Gastrocnemius medialis (tissue), 4 donors: ENCODE data around the gene NTRK1. TPM values are rescaled to one million over a fixed set of nuclear protein-coding genes. Genes with fewer than 3 reads are reported as not detected.

Experiments used
- ATAC-seq, 2 donors: fragments of 150-250 bp; one replicate each; pipeline ENCODE4 v1.9.1; 2016
- DNase-seq, 2 donors: peaks; one replicate each; pipeline ENCODE4 v3.0.0-alpha.2; 2019
- H3K27ac ChIP-seq, 4 donors: fragments of 200-600 bp; sonication (generic); 1 replicate in 1 of 4; 2 replicates in 3 of 4; pipeline ENCODE4 v1.5.1; 2016 to 2018; ENCODE audit warnings: mild to moderate bottlenecking in 2 of 4, moderate library complexity in 1 of 4
- H3K27me3 ChIP-seq, 3 donors: fragments of 200-600 bp; sonication (generic) in 2 of 3; 1 replicate in 1 of 3; 2 replicates in 2 of 3; pipeline versions ENCODE4 v1.5.1 to v1.6.0; 2016 to 2019; ENCODE audit warnings: mild to moderate bottlenecking in 1 of 3, moderate library complexity in 1 of 3
- H3K36me3 ChIP-seq, 2 donors: fragments of 200-600 bp; sonication (generic) in 1 of 2; one replicate each; pipeline ENCODE4 v1.5.1; 2017 to 2018
- H3K4me1 ChIP-seq, 2 donors: fragments of 200-600 bp; sonication (generic) in 1 of 2; one replicate each; pipeline ENCODE4 v1.5.1; 2016 to 2017; ENCODE audit warnings: mild to moderate bottlenecking in 2 of 2
- H3K4me3 ChIP-seq, 4 donors: fragments of 200-600 bp; sonication (generic) in 3 of 4; 1 replicate in 1 of 4; 2 replicates in 3 of 4; pipeline ENCODE4 v1.5.1; 2016 to 2019; ENCODE audit warnings: mild to moderate bottlenecking in 2 of 4
- H3K9me3 ChIP-seq, 3 donors: fragments of 200-600 bp; sonication (generic) in 2 of 3; 1 replicate in 1 of 3; 2 replicates in 2 of 3; pipeline ENCODE4 v1.5.1; 2016 to 2019
- POLR2A ChIP-seq, 2 donors: fragments of 450-650 bp; IDR thresholded peaks; one replicate each; pipeline ENCODE4 v1.6.1; 2017; ENCODE audit warnings: antibody characterized with exemption in 2 of 2, mild to moderate bottlenecking in 2 of 2, moderate library complexity in 2 of 2
- in situ Hi-C, 4 donors: fragments of 200-750 bp; cut with MboI; loops; one replicate each; pipeline versions ENCODE4 v1.15.0 to v1.8.0; 2017; ENCODE audit warnings: low sequenced_read_pairs in 4 of 4
- intact Hi-C: fragments of 100-400 bp; cut with DNase I; formaldehyde crosslinking; loops from one replicate; pipeline ENCODE4 v1.15.1; 2023; ENCODE audit warnings: low total_unique reads
- total RNA-seq, 4 donors: library from RNA; depleted of rRNA; stranded (reverse); fragments of >200 nt; gene quantifications; one replicate each; pipeline versions ENCODE4 v1.1.0 to v1.2.3, GENCODE V29; 2016
- TF ChIP-seq, protein P1 (sequence below), 5 experiments: fragments of 450-650 bp in 3 of 5; fragments of 200-600 bp in 2 of 5; sonication (generic) in 2 of 5; IDR thresholded peaks in 4 of 5; conservative IDR thresholded peaks in 1 of 5; 1 replicate in 4 of 5; 2 replicates in 1 of 5; pipeline ENCODE4 v1.5.1; 2016 to 2019; ENCODE audit warnings: antibody characterized with exemption in 5 of 5, mild to moderate bottlenecking in 3 of 5, moderate library complexity in 3 of 5

The NTRK1 gene
- total RNA-seq, 4 donors from 2014 or later: 0.13 to 0.22 TPM; not detected in 2

DNA sequence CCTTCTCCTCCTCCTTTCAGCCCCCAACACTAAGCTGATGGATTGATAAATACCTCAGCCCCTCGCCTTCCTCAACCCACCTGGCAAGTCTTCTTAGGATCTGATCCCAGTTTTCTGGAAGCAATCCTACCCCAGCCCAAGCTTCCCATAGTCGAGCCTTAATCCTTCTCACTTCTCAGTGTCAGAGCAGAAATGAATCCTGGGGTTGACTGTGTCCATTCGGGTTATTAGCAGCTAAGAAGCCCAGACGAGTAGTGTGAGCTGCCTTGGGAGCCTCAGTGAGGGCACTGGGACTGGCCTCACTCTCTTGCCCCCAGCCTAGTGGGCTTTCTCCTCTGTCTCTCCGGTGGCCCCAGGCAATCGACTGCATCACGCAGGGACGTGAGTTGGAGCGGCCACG is 20.4 kb downstream of the NTRK1 start:
- TF ChIP-seq POLR2A (IDR thresholded peaks at IDR 0.05): no peak
- TF ChIP-seq, protein P1, sequence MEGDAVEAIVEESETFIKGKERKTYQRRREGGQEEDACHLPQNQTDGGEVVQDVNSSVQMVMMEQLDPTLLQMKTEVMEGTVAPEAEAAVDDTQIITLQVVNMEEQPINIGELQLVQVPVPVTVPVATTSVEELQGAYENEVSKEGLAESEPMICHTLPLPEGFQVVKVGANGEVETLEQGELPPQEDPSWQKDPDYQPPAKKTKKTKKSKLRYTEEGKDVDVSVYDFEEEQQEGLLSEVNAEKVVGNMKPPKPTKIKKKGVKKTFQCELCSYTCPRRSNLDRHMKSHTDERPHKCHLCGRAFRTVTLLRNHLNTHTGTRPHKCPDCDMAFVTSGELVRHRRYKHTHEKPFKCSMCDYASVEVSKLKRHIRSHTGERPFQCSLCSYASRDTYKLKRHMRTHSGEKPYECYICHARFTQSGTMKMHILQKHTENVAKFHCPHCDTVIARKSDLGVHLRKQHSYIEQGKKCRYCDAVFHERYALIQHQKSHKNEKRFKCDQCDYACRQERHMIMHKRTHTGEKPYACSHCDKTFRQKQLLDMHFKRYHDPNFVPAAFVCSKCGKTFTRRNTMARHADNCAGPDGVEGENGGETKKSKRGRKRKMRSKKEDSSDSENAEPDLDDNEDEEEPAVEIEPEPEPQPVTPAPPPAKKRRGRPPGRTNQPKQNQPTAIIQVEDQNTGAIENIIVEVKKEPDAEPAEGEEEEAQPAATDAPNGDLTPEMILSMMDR (IDR thresholded peaks at IDR 0.05 in 4 of 5, conservative IDR thresholded peaks at IDR 0.05 in 1 of 5): no peak
- H3K4me1 ChIP-seq: no peaks in the 10 kb centered on the region
- DNase-seq (no peak), ATAC-seq (no peak)
- H3K9me3 ChIP-seq: no peaks in the 10 kb centered on the region
- peaks cover 0 to 6% (median 0%) of the 10 kb centered on the region in 3 donors for H3K27me3 ChIP-seq
- in situ Hi-C loops: loop anchor here in 2 of 4 donors (10.0 to 25.0 kb wide), 2 partner anchors 166 to 194 kb away; partner anchors contain the start of gene NES (in 1 of the 2)
- no peak overlapping the region for H3K4me3 ChIP-seq
- H3K27ac ChIP-seq: no peak overlapping the region
- no peaks in the 10 kb centered on the region for H3K36me3 ChIP-seq
- intact Hi-C loops: no loop called here

DNA sequence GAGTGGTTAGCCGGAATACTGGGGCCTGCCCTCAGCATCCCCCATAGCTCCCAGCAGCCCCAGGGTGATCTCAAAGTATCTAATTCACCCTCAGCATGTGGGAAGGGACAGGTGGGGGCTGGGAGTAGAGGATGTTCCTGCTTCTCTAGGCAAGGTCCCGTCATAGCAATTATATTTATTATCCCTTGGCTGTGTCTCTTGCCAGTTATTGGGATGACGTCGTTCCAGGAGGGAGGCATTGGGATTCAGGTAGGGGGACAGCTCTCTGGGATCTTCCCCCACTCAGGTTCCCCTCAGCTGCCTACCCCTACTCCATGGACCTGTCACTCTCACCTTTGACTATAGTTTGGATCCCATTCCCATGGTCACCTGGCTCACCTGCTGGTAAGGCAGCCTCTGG is 21.0 kb downstream of the NTRK1 start:
- DNase-seq: no peak
- in situ Hi-C loops: loop anchor here in 2 of 4 donors (10.0 to 25.0 kb wide), 2 partner anchors 167 to 194 kb away; partner anchors contain the start of gene NES (in 1 of the 2)

GRCh38 chr1:156882543-156882942 is 21.9 kb downstream of the NTRK1 start:
- no peaks in the 10 kb centered on the region for H3K36me3 ChIP-seq
- no peaks in the 10 kb centered on the region for H3K9me3 ChIP-seq
- H3K27me3 ChIP-seq: peaks cover 0 to 6% (median 0%) of the 10 kb centered on the region in 3 donors
- ATAC-seq (no peak), DNase-seq (no peak)
- in situ Hi-C loops: loop anchor here in 2 of 4 donors (10.0 to 25.0 kb wide), 2 partner anchors 168 to 195 kb away; partner anchors contain the start of gene NES (in 1 of the 2)
- TF ChIP-seq POLR2A (IDR thresholded peaks at IDR 0.05): no peak
- TF ChIP-seq, protein P1 (IDR thresholded peaks at IDR 0.05 in 4 of 5, conservative IDR thresholded peaks at IDR 0.05 in 1 of 5): no peak
- H3K27ac ChIP-seq: no peak overlapping the region
- intact Hi-C loops: no loop called here
- H3K4me1 ChIP-seq: no peaks in the 10 kb centered on the region
- no peak overlapping the region for H3K4me3 ChIP-seq

More for the DNA sequence above, 21.0 kb downstream of the NTRK1 start:
- H3K27ac ChIP-seq: no peak overlapping the region
- no peaks in the 10 kb centered on the region for H3K36me3 ChIP-seq
- H3K9me3 ChIP-seq: no peaks in the 10 kb centered on the region
- H3K4me3 ChIP-seq: no peak overlapping the region
- intact Hi-C loops: no loop called here
- no peak for TF ChIP-seq POLR2A (IDR thresholded peaks at IDR 0.05)
- TF ChIP-seq, protein P1 (IDR thresholded peaks at IDR 0.05 in 4 of 5, conservative IDR thresholded peaks at IDR 0.05 in 1 of 5): no peak
- no peaks in the 10 kb centered on the region for H3K4me1 ChIP-seq
- no peak for ATAC-seq
- H3K27me3 ChIP-seq: peaks cover 0 to 6% (median 0%) of the 10 kb centered on the region in 3 donors

DNA sequence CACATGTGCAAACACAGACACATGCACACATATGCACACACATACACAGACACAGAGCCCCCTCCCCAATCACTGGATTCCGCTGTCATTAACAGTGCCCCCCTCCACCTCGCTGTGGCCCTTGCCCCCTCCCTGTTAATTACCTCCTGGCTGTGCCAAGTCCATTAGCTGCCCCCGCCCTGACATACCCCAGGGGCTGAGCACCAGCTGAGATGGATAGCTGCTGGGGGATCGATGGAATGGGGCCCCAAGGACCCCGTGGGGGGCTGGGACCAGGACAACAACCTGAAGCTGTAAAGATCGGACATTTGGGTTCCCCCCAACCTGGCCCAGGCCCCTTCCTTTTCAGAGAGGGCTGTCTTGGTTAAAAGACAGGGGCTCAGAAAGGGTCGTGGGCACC is 23.3 kb downstream of the NTRK1 start:
- H3K27ac ChIP-seq: no peak overlapping the region
- no peak for TF ChIP-seq POLR2A (IDR thresholded peaks at IDR 0.05)
- TF ChIP-seq, protein P1 (IDR thresholded peaks at IDR 0.05 in 4 of 5, conservative IDR thresholded peaks at IDR 0.05 in 1 of 5): no peak
- no peaks in the 10 kb centered on the region for H3K9me3 ChIP-seq
- H3K27me3 ChIP-seq: peaks cover 0 to 6% (median 0%) of the 10 kb centered on the region in 3 donors
- ATAC-seq (no peak), DNase-seq (no peak)
- intact Hi-C loops (no loop called here), in situ Hi-C loops (loop anchor here in 2 of 4 donors (10.0 to 25.0 kb wide), 2 partner anchors 169 to 197 kb away; partner anchors contain the start of gene NES (in 1 of the 2))
- no peak overlapping the region for H3K4me3 ChIP-seq
- no peaks in the 10 kb centered on the region for H3K36me3 ChIP-seq
- no peaks in the 10 kb centered on the region for H3K4me1 ChIP-seq
